NB4 (cell line): ENCODE data around the gene STN1.

Source experiments
- DNase-seq: peaks from one replicate; pipeline ENCODE4 v3.0.0; 2010; ENCODE audit warnings: low read depth
- H3K4me3 ChIP-seq: one replicate; pipeline ENCODE4 v1.5.1; 2011; ENCODE audit warnings: mild to moderate bottlenecking, low read depth, low read length, moderate library complexity
- CTCF ChIP-seq: IDR thresholded peaks from one replicate; pipeline ENCODE4 v1.5.1; 2012; ENCODE audit warnings: low read depth, low read length
- MAX ChIP-seq: IDR thresholded peaks from 2 replicates; pipeline ENCODE4 v1.6.1; 2011; ENCODE audit warnings: low read depth, low read length
- MYC ChIP-seq: IDR thresholded peaks from 2 replicates; pipeline ENCODE4 v1.6.1; 2011; ENCODE audit warnings: low read depth, low read length
- POLR2A ChIP-seq: IDR thresholded peaks from 2 replicates; pipeline ENCODE4 v1.6.1; 2011; ENCODE audit warnings: mild to moderate bottlenecking; ENCODE audit not compliant: insufficient read length; ENCODE audit errors: extremely low read depth

The STN1 gene

GRCh38 chr10:103834436-103835095 lies 83.4 kb downstream of the STN1 start:
- no peak overlapping the region for H3K4me3 ChIP-seq
- TF ChIP-seq CTCF (no peak), POLR2A (no peak), MYC (no peak), MAX (no peak)
- DNase-seq = no peak

GRCh38 chr10:103833731-103834365 lies 84.1 kb downstream of the STN1 start:
- TF ChIP-seq MAX = no peak
- no peak for TF ChIP-seq MYC
- no peak for TF ChIP-seq POLR2A
- no peak for TF ChIP-seq CTCF
- peak; percentile 83 for DNase-seq
- no peak overlapping the region for H3K4me3 ChIP-seq

GRCh38 chr10:103832806-103833205 lies 85.2 kb downstream of the STN1 start:
- TF ChIP-seq CTCF = no peak
- no peak overlapping the region for H3K4me3 ChIP-seq
- no peak for DNase-seq
